KOPT-K1 (cell line): ENCODE results near the gene OR5V1.

Experiments used
- H3K27ac ChIP-seq: fragments of 200-600 bp; sonication (generic); 2 replicates; pipeline ENCODE4 v1.5.1; 2016; ENCODE audit warnings: antibody characterized with exemption, mild to moderate bottlenecking, low read depth, low read length; ENCODE audit not compliant: poor library complexity, severe bottlenecking
- H3K36me3 ChIP-seq: fragments of 200-600 bp; sonication (generic); 2 replicates; pipeline ENCODE4 v1.5.1; 2017; ENCODE audit warnings: antibody characterized with exemption, mild to moderate bottlenecking, low read length, moderate library complexity; ENCODE audit not compliant: insufficient read depth
- H3K9me3 ChIP-seq: fragments of 200-600 bp; sonication (generic); 2 replicates; pipeline ENCODE4 v1.5.1; 2017; ENCODE audit warnings: antibody characterized with exemption, low read length, mild to moderate bottlenecking; ENCODE audit not compliant: insufficient read depth, poor library complexity, severe bottlenecking

The OR5V1 gene

GRCh38 chr6:29319931-29320330 is 48.7 kb downstream of the OR5V1 start:
- H3K36me3 ChIP-seq: no peaks in the 10 kb centered on the region
- H3K27ac ChIP-seq: no peak overlapping the region
- H3K9me3 ChIP-seq: no peaks in the 10 kb centered on the region
